HG03064 (cell line): Measurements from ENCODE around the gene UPF1.
"Not testable (repeated sequence)": the region's sequence is repeated elsewhere in the genome, so short reads cannot be mapped to it uniquely, and the experiment has no call there.

Experiments used
- ATAC-seq: cut with Tn5 transposase; IDR thresholded peaks from one replicate; pipeline ENCODE4 v1.9.1; 2021; ENCODE audit warnings: low read depth; ENCODE audit not compliant: unreplicated experiment

UPF1 gene

GRCh38 chr19:18798384-18799352 is 33.1 kb upstream of the UPF1 start:
- ATAC-seq: no peak

DNA sequence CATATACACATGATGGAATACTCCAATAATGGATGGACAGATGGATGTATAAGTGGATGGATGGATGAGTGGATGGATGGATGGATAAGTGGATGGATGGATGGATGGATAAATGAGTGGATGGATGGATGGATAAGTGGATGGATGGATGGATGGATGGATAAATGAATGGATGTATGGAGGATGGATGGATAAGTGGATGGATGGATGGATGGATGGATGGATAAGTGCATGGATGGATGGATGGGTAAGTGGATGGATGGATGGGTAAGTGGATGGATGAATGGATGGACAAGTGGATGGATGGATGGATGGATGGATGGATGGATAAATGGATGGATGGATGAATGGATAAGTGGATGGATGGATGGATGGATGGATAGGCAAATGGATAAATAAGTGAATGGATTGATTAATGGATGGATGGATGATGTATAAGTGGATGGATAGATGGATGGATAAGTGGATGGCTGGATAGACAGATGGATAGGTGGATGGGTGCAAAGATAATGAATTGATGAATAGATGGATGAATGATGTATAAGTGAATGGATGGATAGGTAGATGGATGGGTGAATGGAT is 32.3 kb upstream of the UPF1 start:
- no peak for ATAC-seq

DNA sequence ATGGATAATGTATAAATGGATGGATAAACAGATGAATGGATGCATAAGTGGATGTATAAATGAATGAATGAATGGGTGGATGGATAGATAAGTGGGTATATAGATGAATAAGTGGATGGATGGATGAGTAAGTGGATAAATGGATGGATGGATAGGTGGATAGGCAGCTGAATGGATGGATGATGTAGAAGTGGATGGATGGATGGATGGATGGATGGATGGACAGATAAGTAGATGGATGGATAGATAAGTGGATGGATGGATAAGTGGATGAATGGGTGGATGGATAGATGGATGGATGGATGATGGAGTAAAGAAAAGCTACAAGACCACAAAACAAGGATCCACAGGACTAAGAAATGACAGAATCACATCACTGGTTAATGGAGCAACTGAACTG is 31.7 kb upstream of the UPF1 start:
- no peak for ATAC-seq

DNA sequence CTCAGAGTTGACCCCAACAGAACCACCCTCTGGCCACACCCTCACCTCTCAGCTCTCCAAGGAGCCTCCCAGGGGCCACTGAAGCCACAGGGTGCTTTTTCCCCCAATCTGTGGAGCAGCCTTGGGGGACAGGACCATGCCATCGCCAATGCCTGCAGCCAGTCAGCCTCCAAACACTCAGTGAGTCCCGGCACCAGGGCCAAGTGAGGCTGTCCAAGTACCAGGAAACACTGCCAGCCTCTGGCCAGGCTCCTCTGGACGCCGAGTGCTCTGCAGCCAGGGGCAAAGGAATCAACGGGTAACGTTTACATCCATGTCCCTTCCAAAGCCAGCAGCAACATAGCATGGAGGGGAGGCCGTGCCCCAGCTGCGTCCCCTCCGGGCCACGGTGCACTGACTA is 31.1 kb upstream of the UPF1 start:
- no peak for ATAC-seq

- no peak for ATAC-seq
Observed at GRCh38 chr19:18802354-18802753, 29.4 kb upstream of the UPF1 start.

DNA sequence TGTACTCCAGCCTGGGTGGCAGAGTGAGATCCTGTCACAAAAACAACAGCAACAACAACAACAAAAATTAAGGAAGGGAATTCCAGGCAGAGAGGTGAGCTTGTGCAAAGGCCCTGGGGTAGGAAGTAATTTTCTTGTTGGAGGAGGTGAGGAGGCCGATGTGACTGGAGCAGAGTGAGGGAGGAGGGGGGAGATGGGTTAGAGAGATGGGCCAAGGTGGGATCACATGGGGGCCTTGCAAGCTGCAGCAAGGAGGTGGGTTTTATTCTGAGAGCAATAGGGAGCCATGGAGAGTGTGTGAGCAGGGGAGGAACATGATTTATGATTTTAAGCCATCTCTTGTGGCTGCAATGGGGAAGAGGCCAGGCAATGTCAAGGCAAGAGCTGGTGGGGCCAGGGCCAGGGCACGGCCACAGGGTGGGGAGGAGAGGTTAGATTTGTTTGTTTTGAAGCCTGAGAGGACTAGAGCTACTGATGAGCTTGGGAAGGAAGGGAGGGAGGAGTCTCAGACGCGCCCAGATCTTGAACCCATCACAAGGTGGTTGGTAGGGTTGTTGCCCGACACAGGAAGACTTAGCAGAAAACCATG is 28.1 kb upstream of the UPF1 start:
- no peak for ATAC-seq

DNA sequence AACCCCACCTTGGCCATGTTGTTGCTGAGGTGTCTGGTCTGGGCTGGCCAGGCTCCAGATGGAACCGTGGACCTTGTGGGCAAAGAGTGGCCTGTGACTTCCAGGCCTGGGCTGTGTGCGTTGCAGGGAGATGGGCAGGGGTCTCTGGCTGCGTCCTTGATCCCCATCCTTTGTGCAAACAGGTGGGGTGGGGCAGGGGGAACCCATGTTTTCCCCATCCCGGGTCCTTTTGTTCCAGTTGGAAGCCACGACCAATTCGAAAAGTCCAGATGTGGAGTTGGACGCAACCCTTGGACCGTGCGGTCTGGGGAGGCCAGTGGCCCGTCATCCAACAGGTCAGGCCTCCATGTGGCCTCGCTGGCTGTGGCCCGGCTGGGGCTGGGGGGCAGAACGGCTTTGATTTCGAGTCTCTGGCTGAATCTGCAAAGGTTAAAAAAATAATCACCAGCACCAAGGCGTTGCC is 27.6 kb upstream of the UPF1 start:
- ATAC-seq: no peak

GRCh38 chr19:18804643-18805042 is 27.1 kb upstream of the UPF1 start:
- ATAC-seq: no peak

GRCh38 chr19:18807861-18808331 is 23.9 kb upstream of the UPF1 start:
- ATAC-seq: no peak

GRCh38 chr19:18809149-18809868 is 22.4 kb upstream of the UPF1 start:
- ATAC-seq: no peak

DNA sequence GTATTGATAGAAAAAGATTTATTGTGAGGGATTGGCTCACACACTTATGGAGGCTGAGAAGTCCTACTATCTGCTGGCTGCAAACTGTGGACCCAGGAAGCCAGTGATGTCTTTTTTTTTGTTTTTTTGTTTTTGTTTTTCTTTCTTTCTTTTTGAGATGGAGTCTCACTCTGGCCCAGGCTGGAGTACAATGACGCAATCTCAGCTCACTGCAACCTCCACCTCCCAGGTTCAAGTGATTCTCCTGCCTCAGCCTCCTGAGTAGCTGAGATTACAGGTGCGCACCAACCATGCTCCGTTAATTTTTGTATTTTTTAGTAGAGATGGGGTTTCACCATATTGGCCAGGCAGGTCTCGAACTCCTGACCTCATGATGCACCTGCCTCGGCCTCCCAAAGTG is 20.1 kb upstream of the UPF1 start:
- not testable (repeated sequence) for ATAC-seq

DNA sequence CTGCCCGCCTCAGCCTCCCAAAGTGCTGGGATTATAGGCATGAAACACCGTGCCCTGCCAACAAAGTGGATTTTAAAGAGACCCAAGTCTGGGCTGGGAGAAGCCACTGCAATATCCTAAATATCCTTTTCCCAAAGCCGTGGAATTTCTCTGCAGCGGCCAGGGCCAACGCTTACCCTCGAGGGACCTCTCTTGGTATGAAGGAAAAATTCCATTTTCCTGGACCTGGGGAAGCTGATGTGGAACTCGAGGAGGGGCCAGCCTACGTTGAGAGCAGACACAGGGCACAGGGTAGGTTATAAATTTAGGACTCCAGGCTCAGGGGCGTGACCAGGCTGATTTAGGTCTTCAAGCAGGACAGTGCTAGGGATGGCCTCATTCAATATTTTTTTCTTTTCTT is 17.7 kb upstream of the UPF1 start:
- no peak for ATAC-seq

- no peak for ATAC-seq
Observed at GRCh38 chr19:18815673-18816072, 16.1 kb upstream of the UPF1 start.

- ATAC-seq: not testable (repeated sequence)
Observed at GRCh38 chr19:18816645-18817044, 15.1 kb upstream of the UPF1 start.

GRCh38 chr19:18817574-18817973 is 14.2 kb upstream of the UPF1 start:
- no peak for ATAC-seq

GRCh38 chr19:18828786-18829185 is 3.0 kb upstream of the UPF1 start:
- no peak for ATAC-seq

- no peak for ATAC-seq
Observed at GRCh38 chr19:18830488-18830887, 1.3 kb upstream of the UPF1 start.

- peak; percentile 18 for ATAC-seq
Observed at GRCh38 chr19:18832306-18833140, 764 bp downstream of the UPF1 start.

GRCh38 chr19:18833141-18833476 is 1.4 kb downstream of the UPF1 start:
- no peak for ATAC-seq
